GM12892 (cell line): ENCODE results near the gene COG2.

ENCODE experiments used
- POLR2A ChIP-seq: IDR thresholded peaks from 2 replicates; pipeline ENCODE4 v1.6.1; 2011; ENCODE audit warnings: low read depth, low read length, control low read depth
- POLR2AphosphoS5 ChIP-seq: IDR thresholded peaks from 2 replicates; pipeline ENCODE4 v1.6.1; 2011; ENCODE audit warnings: low read depth, low read length, control low read depth
- TAF1 ChIP-seq: IDR thresholded peaks from 2 replicates; pipeline ENCODE4 v1.6.1; 2011; ENCODE audit warnings: low read depth, mild to moderate bottlenecking, control low read depth, low read length, borderline replicate concordance

DNA sequence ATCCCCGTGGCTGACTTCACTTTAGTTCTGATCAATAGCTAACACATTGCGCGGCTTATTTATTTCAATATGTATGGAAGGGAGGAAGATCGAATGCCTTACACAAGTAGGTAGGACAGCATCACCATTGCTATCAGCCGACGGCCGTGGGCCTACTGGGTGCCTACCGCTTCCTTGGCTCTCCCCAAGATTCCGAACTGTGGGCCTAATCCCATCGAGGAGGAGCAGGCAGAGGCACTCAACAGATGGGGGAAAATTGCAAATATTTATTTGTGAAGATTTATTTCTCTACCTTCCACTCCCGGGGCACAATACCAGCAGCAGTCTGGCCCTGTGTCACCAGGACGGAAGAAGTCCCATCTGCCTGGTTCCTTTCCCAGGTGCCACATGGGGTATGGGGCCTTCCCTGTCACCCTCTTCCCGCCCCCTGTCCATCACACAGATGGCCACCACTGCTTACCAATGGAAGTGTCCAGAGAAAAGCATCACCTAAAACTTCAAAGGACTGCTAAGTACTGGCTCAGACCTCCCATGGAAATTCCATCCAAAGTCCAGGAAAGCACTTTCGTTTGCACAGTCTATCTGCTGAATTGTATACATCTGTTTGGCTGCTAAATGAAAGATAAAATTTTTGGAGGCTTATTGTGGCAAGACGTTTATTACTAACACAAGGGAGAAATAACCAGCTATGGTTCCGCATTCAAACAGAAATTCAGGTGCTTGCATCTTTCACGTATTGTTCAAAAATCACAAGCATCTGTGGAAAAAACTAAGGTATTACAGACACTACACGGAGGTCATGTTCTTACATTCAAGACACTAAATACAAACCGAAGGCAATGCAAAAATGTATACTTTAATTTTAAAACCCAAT is 59.9 kb downstream of the COG2 start:
- no peak for TF ChIP-seq TAF1
- TF ChIP-seq POLR2A: no peak
- TF ChIP-seq POLR2AphosphoS5: no peak
